Esophagus (tissue), 2 donors: ENCODE data around the gene POFUT2. TPM values are rescaled to one million over a fixed set of nuclear protein-coding genes. Genes with fewer than 3 reads are reported as not detected.

Experiments
- H3K27ac ChIP-seq, 2 donors: one replicate each; pipeline ENCODE4 v1.5.1; 2013; ENCODE audit warnings: low read depth in 2 of 2, mild to moderate bottlenecking in 2 of 2, inconsistent platforms in 1 of 2, low read length in 1 of 2, moderate library complexity in 1 of 2
- H3K27me3 ChIP-seq, 2 donors: one replicate each; pipeline ENCODE4 v1.6.1; 2013; ENCODE audit warnings: low read length in 2 of 2, control low read depth in 1 of 2, mild to moderate bottlenecking in 1 of 2; ENCODE audit not compliant: insufficient read depth in 2 of 2, control insufficient read depth in 1 of 2
- H3K36me3 ChIP-seq, 2 donors: one replicate each; pipeline ENCODE4 v1.6.1; 2013; ENCODE audit warnings: low read length in 1 of 2; ENCODE audit not compliant: control insufficient read depth in 2 of 2, insufficient read depth in 2 of 2
- H3K4me1 ChIP-seq, 2 donors: one replicate each; pipeline ENCODE4 v1.6.1; 2013; ENCODE audit warnings: low read length in 1 of 2; ENCODE audit not compliant: control insufficient read depth in 2 of 2, insufficient read depth in 2 of 2
- H3K4me3 ChIP-seq, 2 donors: one replicate each; pipeline ENCODE4 v1.5.1; 2013; ENCODE audit warnings: low read length in 2 of 2, mild to moderate bottlenecking in 2 of 2, low read depth in 1 of 2, moderate library complexity in 1 of 2
- H3K9me3 ChIP-seq, 2 donors: one replicate each; pipeline ENCODE4 v1.6.1; 2013; ENCODE audit warnings: mild to moderate bottlenecking in 2 of 2, low read depth in 1 of 2, low read length in 1 of 2, moderate library complexity in 1 of 2; ENCODE audit not compliant: control insufficient read depth in 2 of 2, insufficient read depth in 1 of 2
- WGBS, 2 donors: extraction: QIAGEN DNeasy Blood & Tissue Kit; methylation state at CpG; one replicate each; pipeline ENCODE4 v1.1.7; 2013; 5-methylcytosine and 5-hydroxymethylcytosine counted together
- polyA plus RNA-seq, 2 donors: library from polyadenylated mRNA; stranded (reverse); fragments of 200-250 nt; gene quantifications; one replicate each; pipeline ENCODE4 v1.2.3, GENCODE V29; 2013
- donor health status: healthy with polysubstance abuse.
- donor health status: Bipolar disorder and iron deficiency.

Gene POFUT2
- polyA plus RNA-seq, 2 donors = 6.4 to 13.3 TPM

GRCh38 chr21:45292399-45293219 lies 4.9 kb upstream of the POFUT2 start:
- Histone ChIP-seq H3K27ac (peak overlapping the region in 1 of 2 donors; percentile 91), H3K36me3 (no peaks in the 10 kb centered on the region), H3K27me3 (no peaks in the 10 kb centered on the region), H3K4me1 (peaks cover 0 to 13% of the 10 kb centered on the region in 2 donors), H3K9me3 (no peaks in the 10 kb centered on the region), H3K4me3 (no peak overlapping the region)
- 20 to 22% methylated on average over 24 of the region's 24 CpGs for WGBS, 2 donors

- Histone ChIP-seq H3K4me1 (peaks cover 0 to 14% of the 10 kb centered on the region in 2 donors), H3K27ac (peak overlapping the region in 1 of 2 donors; percentile 50), H3K9me3 (no peaks in the 10 kb centered on the region), H3K36me3 (no peaks in the 10 kb centered on the region), H3K4me3 (no peak overlapping the region), H3K27me3 (no peaks in the 10 kb centered on the region)
- 66 to 70% methylated on average over 34 of the region's 34 CpGs for WGBS, 2 donors
These were observed 4.1 kb upstream of the POFUT2 start for GRCh38 chr21:45291613-45292398.

- no peaks in the 10 kb centered on the region for H3K27me3 ChIP-seq
- WGBS, 2 donors = 49 to 50% methylated on average over 14 of the region's 14 CpGs
- H3K4me3 ChIP-seq = no peak overlapping the region
- H3K4me1 ChIP-seq = peaks cover 2 to 17% of the 10 kb centered on the region in 2 donors
- no peaks in the 10 kb centered on the region for H3K9me3 ChIP-seq
- no peak overlapping the region for H3K27ac ChIP-seq
- H3K36me3 ChIP-seq = no peaks in the 10 kb centered on the region
These were observed 3.4 kb upstream of the POFUT2 start for GRCh38 chr21:45290948-45291612.

- H3K9me3 ChIP-seq = no peaks in the 10 kb centered on the region
- H3K36me3 ChIP-seq = peaks cover 4 to 6% of the 10 kb centered on the region in 2 donors
- no peak overlapping the region for H3K27ac ChIP-seq
- H3K4me3 ChIP-seq = no peak overlapping the region
- 91 to 92% methylated on average over 19 of the region's 19 CpGs for WGBS, 2 donors
- peaks cover 2 to 17% of the 10 kb centered on the region in 2 donors for H3K4me1 ChIP-seq
- H3K27me3 ChIP-seq = no peaks in the 10 kb centered on the region
These were observed 2.2 kb upstream of the POFUT2 start for GRCh38 chr21:45289655-45290515.

GRCh38 chr21:45289134-45289533 lies 1.4 kb upstream of the POFUT2 start:
- Histone ChIP-seq H3K4me3 (no peak overlapping the region), H3K9me3 (no peaks in the 10 kb centered on the region), H3K27me3 (no peaks in the 10 kb centered on the region), H3K36me3 (peaks cover 9 to 14% of the 10 kb centered on the region in 2 donors), H3K27ac (no peak overlapping the region), H3K4me1 (peaks cover 2 to 17% of the 10 kb centered on the region in 2 donors)
- WGBS, 2 donors = 82 to 85% methylated on average over 3 of the region's 3 CpGs

- 12 to 15% methylated on average over 34 of the region's 34 CpGs for WGBS, 2 donors
- H3K27ac ChIP-seq = no peak overlapping the region
- peak overlapping the region; percentile 80 to 84 for H3K4me3 ChIP-seq
- H3K4me1 ChIP-seq = peaks cover 2 to 14% of the 10 kb centered on the region in 2 donors
- no peaks in the 10 kb centered on the region for H3K9me3 ChIP-seq
- H3K27me3 ChIP-seq = no peaks in the 10 kb centered on the region
- H3K36me3 ChIP-seq = peaks cover 9 to 20% of the 10 kb centered on the region in 2 donors
These were observed 746 bp upstream of the POFUT2 start for GRCh38 chr21:45288441-45288841.

- Histone ChIP-seq H3K9me3 (no peaks in the 10 kb centered on the region), H3K27ac (no peak overlapping the region), H3K36me3 (peaks cover 12 to 29% of the 10 kb centered on the region in 2 donors), H3K4me1 (peaks cover 2 to 6% of the 10 kb centered on the region in 2 donors), H3K27me3 (no peaks in the 10 kb centered on the region), H3K4me3 (peak overlapping the region; percentile 6 to 84)
- WGBS, 2 donors = 12 to 18% methylated on average over 40 to 53 of the region's 54 CpGs
These were observed 841 bp downstream of the POFUT2 start for GRCh38 chr21:45286671-45287437.

- H3K9me3 ChIP-seq = no peaks in the 10 kb centered on the region
- H3K36me3 ChIP-seq = peaks cover 14 to 35% of the 10 kb centered on the region in 2 donors
- H3K27me3 ChIP-seq = no peaks in the 10 kb centered on the region
- H3K4me3 ChIP-seq = no peak overlapping the region
- H3K4me1 ChIP-seq = peaks cover 2 to 6% of the 10 kb centered on the region in 2 donors
- 93 to 95% methylated on average over 28 of the region's 28 CpGs for WGBS, 2 donors
- no peak overlapping the region for H3K27ac ChIP-seq
These were observed 2.3 kb downstream of the POFUT2 start for GRCh38 chr21:45285266-45285931.
